GM19025 (cell line): Measurements from ENCODE around the gene ARHGAP22.

Source experiments
- ATAC-seq: cut with Tn5 transposase; IDR thresholded peaks from one replicate; pipeline ENCODE4 v1.9.1; 2021; ENCODE audit warnings: mild to moderate bottlenecking, low read depth, moderate library complexity; ENCODE audit not compliant: unreplicated experiment

The ARHGAP22 gene

DNA sequence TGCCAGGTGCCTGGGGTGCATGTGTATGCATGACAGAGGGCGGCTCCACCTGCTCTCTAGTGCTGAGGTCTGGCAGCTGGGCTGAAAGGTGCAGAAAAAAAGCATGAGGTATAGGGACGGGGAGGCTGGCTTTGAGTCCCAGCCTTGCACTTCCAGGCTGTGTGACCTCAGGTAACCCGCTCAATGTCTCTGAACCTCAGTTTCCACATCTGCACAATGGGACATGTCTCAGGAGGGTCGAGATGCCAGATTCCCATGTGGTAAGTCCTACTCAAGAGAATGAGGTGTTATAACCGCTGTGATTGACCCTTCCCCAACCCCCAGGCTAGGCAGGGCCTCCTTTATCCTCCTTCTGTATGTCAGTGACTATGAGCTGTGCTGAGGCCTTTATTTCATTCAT, 48.8 kb downstream of the ARHGAP22 start:
- no peak for ATAC-seq

DNA sequence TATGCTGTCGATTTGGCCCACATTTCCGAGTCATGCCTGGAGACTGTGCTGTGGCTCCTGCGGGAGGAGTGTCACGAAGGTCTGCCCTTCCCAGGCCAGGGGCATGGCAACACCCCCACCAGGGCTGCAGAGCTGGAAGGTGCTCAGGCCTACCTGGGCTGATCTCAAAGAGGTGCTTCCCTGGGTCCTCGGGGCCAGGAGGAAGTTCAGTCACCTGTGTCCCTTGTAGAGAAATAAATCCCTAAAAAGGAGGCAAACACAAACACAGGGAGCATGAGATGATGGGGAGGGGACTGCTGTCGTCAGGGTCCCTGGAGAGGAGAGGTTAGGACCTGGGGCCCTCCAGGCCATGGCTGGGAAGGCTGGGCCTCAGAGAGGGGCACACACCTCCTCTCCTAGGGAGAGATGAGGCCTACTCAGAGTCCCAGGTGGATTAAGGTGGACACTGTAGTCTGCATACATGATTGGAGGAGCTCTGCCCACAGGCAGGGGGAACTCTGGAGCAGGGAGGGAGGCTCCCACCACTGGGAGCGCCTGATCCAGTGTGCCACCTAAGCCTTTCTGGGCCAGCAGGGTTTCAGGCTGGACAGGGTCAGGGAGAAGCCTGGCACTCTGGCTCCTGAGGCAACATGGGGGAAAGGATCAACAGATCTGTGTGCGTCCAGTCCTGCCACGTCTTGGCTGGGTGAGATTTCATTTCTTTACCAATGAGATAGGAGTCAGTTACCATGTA, 49.4 kb downstream of the ARHGAP22 start:
- no peak for ATAC-seq

DNA sequence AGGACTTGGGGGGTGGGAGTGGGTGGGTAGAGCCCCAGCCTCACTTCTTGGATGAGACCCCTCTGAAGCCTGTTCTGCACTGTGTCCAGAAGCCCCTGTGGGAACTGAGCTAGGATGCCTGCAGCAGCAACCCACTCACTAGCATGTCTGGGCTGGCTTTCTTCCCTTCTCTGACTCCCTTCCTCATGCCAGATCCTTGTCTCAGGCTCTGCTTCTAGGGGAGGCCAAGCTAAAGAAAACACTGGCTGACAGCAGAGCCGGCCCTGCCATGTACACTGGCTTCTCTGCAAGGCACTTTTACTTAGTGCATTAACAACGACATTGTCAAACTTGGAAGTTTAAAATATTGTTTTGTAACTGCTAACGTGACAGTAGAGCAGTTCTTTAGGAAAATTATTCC, 50.2 kb downstream of the ARHGAP22 start:
- ATAC-seq, result no peak

DNA sequence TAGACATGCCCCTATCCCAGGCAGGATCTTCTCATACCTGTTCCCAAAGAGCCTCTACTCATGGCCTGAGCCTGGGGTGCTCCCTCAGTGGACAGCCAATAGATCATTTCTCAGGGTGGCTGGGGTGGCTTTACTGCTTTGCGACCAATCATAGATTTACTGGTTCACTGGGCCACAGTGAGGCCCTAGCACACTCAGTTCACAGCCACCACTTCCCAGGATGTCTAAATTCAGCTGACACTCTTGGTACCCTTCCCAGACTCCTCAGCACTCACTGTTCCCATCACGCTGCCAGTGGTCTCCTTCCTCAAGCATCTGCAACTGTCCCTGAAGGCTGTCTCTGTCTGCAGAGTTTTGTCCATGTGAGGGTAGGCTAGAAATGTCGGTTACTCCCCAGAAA, 50.6 kb downstream of the ARHGAP22 start:
- ATAC-seq, result no peak

DNA sequence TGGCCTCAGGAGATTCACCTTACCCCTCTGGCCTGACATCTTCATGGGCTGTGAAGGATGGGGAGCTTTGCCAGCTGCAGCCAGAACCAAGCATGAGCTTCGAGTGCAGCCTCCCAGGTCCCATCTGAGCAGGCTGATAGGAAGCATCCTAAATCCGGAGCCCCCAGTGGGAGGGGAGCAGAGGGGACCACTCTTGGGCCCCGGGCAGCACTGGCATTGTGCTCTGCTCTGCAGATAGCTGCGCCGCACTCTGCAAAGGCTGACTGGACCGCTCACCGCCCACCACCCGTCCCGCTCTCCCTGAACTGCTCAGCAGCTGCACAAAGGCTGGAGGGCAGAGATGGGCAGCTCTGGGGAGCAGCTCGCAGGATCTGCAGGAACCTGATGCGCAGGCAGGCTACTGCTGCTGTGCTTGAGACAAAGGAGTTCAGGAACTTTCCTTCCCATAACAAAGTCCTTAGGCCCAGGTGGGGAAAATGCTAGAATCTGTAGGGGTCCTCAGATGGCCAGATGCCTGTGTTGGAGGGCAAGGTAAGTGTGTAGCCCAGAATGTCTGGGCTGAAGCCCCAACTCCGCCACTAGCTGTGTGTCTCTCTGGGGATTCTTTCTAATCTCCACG, 51.8 kb downstream of the ARHGAP22 start:
- no peak for ATAC-seq

DNA sequence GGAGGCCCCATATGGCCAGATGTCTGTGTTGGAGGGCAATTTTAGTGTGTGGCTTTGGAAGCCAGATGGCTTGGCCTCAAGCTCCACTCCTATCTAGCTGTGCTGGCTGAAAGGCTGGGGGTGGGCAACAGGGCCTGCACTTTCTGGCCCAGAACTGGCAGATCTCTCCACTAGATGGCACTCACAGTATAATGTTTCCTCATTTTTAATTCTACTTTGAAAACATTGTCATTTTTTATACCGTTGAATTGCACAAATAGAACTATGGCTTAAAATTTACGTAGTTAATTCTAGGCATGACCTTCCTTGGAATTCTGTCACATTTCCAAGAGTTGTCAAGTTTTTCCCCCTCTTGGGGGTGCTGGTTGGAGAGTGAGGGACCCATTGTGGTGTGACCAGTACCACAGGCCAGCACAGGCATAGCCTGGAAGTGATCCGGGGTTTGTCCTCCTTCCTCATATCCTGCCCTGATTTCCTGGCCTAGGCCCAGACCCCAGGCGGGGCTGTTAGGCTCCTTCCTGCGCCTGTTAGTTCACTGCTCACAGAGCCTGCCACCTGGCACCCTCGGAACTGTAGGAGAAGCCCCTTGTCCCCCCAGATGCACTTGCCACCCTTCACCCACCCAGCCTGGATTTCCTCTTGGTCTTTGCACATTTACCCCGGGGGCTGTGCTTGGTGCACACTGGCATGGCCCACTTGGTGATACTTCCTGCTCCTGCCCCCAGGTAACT, 52.8 kb downstream of the ARHGAP22 start:
- no peak for ATAC-seq

- ATAC-seq, result no peak
Observed at GRCh38 chr10:48550977-48551376, 53.9 kb downstream of the ARHGAP22 start.

DNA sequence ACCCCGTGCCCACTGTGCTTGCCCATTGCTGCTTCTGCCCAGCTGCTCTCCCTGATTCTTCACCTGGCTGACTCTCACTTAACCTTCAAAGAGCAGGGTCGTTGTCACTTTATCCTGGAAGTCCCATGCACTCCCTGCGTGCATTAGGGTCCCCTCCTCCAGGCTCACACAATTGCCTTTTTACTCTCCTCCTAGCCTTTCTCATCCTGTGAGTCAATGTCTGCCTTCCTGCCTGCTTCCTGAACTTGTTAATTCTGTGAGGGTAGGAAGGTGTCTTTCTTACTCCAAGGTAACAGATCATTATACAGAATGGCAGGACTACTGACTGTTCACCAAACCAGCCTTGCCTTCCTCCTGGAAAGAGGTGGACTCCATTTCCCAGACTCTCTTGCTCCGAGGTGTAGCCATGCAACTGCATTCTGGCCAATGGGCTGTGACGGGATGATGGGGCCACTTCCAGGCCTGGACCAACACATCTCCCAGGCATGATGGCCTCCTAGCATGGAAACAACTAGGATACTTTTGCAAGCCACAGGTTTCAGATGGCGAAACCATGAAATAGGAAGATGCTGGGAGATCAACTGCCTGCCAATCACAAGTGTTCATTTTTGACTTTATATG, 54.7 kb downstream of the ARHGAP22 start:
- ATAC-seq, result no peak

GRCh38 chr10:48549236-48549635, 55.6 kb downstream of the ARHGAP22 start:
- no peak for ATAC-seq

DNA sequence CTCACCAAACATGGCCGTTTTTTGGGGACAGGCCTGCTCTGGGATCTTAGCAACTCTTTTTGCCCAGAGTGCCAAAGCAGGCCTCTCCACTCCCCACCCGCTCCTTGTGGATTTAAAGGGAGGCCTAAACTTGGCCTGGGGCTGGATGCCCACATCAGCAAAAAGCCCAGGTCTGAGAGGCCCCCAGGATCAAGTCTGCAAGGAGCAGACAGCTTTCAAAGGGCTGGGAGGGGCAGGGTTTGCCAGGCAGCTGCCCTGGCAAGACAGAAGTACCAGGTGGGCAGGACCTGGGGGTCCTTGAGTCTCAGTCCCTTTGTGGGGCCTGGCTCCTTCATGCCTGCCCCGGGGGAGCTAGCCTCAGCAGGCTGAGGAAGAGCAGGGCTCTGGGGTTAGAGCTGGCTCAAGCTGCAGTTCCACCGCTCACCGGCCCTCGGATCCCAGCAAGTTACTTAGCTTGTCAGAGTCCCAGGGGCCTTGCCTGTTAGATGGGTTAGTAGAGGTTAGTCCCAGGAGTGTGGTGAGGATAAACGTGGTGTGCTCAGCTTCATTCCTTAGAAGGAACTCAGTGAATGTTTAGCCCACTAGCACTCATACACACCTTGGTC, 56.2 kb downstream of the ARHGAP22 start:
- ATAC-seq, result no peak

DNA sequence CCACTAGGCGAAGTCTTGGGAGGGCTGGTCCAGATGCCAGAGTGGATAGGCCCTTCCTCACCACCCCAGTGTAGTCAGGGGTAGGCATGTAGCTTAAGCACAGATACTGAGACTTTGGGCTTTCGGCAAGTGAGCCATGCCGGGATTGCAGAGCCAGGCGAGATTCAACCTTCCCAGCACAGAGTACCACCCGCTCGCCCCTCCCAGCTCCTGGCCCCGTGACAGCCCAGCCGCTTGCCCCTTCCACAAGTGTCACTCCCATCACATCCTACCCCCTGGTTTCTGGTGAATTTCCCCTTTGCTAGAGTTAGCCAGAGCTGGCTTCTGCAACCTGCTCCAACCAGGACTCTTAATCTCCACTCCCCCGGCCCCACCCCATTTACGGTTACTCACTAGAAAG, 56.9 kb downstream of the ARHGAP22 start:
- no peak for ATAC-seq

DNA sequence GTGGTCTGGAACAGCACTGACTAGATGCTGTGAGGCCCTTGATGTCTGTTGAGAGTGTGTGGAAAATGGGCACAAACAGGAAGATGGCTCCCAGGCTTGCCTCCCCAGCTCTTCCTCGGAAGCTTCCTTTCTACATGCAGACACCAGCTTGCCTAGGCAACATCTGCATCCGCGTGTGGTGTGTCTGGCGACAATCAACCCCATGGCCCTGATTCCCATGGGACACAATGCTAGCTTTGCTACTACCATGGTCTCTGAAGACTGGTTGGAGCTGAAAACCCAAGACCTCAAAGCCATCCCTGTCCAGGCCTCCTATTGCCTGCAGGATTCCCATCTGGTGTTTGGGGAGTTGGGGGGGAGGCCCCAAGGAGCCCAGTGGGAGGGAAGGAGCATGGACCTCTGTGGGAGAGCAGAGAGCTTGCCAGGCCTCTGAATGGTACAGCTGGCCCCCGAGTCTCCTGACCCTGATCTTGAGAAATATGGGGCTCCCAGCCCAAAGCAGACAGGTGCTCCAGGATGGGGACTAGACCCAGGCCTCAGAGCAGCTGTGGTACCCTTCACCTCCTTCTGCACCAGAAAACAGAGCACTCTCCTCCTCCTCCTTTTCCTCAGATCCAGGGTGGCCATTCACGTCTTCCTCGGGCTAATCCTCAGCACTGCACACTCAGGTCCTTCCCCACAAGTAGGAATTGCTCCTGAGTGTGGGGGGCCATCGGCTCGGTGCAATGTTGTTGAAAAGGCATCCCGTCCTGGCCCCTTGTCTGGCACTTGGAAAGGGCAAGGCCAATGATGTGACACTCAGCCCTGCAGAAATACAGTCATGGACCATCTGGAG, 57.6 kb downstream of the ARHGAP22 start:
- ATAC-seq, result no peak

- ATAC-seq, result no peak
Observed at GRCh38 chr10:48545462-48546145, 59.3 kb downstream of the ARHGAP22 start.

DNA sequence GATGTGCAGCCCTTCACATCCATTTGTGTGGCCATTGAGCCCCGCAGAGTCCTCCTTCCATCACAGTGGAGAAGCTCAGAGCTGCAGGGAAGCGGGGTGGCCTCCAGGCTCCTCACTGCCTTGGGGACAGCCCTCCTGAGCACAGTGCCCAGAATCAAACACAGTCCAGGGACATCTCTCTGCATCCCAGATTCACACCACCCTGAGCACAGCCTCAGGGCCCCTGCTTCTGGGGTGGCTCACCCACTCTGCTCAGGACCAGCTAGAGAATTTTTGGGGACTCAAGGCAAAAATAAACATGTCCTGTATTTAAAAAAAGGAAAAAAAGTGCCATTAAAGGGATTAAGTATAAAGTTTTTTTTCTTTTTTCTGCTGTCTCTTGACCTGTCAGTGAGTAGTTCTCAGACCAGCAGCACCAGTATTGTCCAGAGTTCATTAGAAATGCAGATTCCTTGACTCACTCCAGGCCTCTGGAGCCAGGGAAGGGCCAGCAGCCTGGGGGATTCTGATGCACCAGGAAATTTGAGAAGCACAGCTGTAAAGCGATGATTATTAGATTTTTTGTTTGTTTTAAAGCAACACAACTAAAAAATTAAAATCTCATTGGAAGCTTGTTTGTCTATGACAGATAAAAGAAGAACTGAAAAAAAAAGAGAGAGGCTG, 61.6 kb downstream of the ARHGAP22 start:
- no peak for ATAC-seq

DNA sequence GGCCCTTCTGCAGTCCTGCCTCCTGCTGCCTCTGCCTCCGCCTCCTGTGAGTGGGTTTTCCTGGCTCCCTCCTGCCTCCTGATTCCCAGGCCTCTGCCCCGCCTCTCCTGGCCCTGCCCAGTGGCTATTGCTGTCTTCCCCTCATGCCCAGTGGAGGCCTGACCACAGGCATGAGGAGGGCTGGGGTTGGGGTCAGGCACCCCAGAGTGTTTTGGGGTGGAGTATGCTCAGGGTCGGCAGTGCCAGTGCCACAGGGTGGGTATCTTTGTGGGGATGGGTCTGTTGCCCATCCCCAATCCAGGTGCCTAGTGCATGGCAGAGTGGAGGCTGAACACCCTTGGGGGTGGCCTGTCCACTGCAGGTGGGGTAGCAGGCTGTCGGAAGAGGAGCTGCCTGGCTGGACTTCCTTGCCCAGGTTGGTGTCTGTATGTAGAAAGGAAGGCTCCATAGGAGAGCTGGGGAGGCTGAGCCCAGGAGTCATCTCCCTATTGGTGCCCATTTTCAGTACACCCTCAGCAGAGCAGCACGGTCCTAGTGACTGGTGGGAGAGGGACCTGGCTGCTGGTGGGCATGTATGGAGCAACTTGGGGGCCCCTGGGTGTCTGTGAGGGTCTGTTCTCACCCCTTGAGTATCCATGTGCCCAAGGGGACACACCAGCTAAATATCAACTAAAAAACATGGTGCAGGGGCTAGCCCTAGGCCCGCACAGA, 62.2 kb downstream of the ARHGAP22 start:
- ATAC-seq, result no peak

DNA sequence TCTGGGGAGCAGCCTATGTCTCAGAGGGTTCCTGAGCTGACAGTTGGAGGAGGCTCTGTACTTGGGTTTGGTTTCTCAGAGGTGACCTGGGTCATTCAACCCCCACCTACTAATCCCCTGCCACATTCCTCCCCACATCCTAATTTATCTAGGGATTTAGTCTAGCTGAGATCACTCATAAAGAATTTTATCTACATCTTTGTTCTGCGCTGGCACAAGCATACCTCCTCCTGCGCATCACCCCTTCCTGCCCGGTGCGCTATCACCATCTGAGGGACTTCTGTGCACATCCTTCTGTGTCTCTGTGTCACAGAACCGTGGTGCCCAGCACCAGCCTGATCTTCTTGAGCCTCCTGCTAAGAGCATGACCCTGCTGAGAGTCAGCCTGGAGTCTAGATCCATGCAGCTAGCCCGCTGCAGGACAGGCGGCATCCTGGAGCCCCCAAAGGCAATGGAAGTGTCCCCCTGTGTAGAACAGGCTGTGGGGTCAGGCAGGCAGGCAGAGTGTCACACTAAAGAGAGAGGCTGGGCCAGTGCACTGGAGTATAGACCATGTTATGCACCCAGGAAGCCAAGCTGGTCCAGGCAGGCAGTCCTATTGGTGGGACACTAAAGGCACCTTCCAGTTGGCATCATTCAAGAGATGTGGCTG, 63.6 kb downstream of the ARHGAP22 start:
- ATAC-seq, result no peak

DNA sequence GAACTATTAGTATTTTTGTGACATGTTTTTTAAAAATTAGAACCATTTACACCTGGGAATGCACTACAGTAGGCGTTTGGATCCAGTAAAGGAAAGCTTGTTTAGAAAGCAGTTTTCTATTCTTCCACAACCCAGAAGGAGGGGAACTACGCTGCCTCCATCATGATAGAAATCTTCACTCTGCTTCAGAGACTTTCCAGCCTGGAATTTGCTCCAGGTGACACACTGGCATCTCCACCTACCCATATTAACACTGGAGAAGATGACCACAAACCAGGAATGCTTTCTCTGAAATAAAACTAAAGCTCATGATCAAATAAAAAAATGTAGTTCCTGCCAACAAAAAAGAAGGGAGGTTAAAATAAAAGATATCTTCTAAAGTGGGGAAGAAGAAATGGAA, 66.3 kb downstream of the ARHGAP22 start:
- no peak for ATAC-seq
